Panc1 (cell line): ENCODE measurements around the gene BCL3. TPM values are rescaled to one million over a fixed set of nuclear protein-coding genes. Genes with fewer than 3 reads are reported as not detected.
A peak's percentile ranks its signal among the peaks of the same experiment; 100 is the strongest.

Experiments used
- ATAC-seq: fragments of 200-7000 bp; cut with Tn5 transposase; 2 replicates; pipeline ENCODE4 v1.9.1; 2020; ENCODE audit warnings: mild to moderate bottlenecking, moderate library complexity
- BruUV-seq: library from RNA; stranded (reverse); fragments of 400-500 nt; replicated peaks from 2 replicates; lab custom pipeline; 2021; lab: Mats Ljungman, UMichigan
- CTCF ChIA-PET: fragments of 300-600 bp; sonication (Branson Sonifier 250); formaldehyde crosslinking; loops from one replicate; lab custom pipeline; 2022; ENCODE audit warnings: antibody characterized with exemption; lab: Charles Lee
- POLR2A ChIA-PET: fragments of 300-600 bp; sonication (Branson Sonifier 250); formaldehyde crosslinking; loops from one replicate; lab custom pipeline; 2022; ENCODE audit warnings: antibody characterized with exemption; lab: Charles Lee
- DNase-seq: peaks from one replicate; pipeline ENCODE4 v3.0.0-alpha.2; 2010; ENCODE audit warnings: low read depth, low spot score
- H3K27ac ChIP-seq: 2 replicates; pipeline ENCODE4 v1.5.1; 2011; ENCODE audit warnings: mild to moderate bottlenecking, low read length, inconsistent platforms
- H3K27me3 ChIP-seq: fragments of 200-500 bp; sonication (Bioruptor generic); 2 replicates; pipeline ENCODE4 v1.6.0; 2014; ENCODE audit warnings: low read length, inconsistent platforms; ENCODE audit not compliant: control insufficient read depth, insufficient read depth
- H3K36me3 ChIP-seq: fragments of 200-500 bp; sonication (Bioruptor generic); 2 replicates; pipeline ENCODE4 v1.5.1; 2014; ENCODE audit warnings: inconsistent platforms, mild to moderate bottlenecking, low read length, moderate library complexity; ENCODE audit not compliant: control insufficient read depth, insufficient read depth
- H3K4me1 ChIP-seq: 2 replicates; pipeline ENCODE4 v1.5.1; 2011; ENCODE audit warnings: inconsistent platforms, mild to moderate bottlenecking, low read length, moderate library complexity; ENCODE audit not compliant: control insufficient read depth, insufficient read depth
- H3K4me3 ChIP-seq, 2 experiments: 2 replicates each; pipeline ENCODE4 v1.5.1; 2011 to 2012; ENCODE audit warnings: low read depth in 2 of 2, low read length in 2 of 2, mild to moderate bottlenecking in 2 of 2, inconsistent platforms in 1 of 2, moderate library complexity in 1 of 2
- H3K9me3 ChIP-seq: fragments of 200-500 bp; sonication (Bioruptor generic); 2 replicates; pipeline ENCODE4 v1.5.1; 2014; ENCODE audit warnings: low read depth, mild to moderate bottlenecking, inconsistent platforms, low read length, moderate library complexity; ENCODE audit not compliant: control insufficient read depth, insufficient read depth
- POLR2AphosphoS5 ChIP-seq: IDR thresholded peaks from 2 replicates; pipeline ENCODE4 v1.6.1; 2012; ENCODE audit warnings: mild to moderate bottlenecking, low read depth, low read length, moderate library complexity
- SIN3A ChIP-seq: IDR thresholded peaks from 2 replicates; pipeline ENCODE4 v1.6.1; 2012; ENCODE audit warnings: low read depth, mild to moderate bottlenecking, low read length, moderate library complexity, borderline replicate concordance; ENCODE audit not compliant: insufficient read depth
- TCF7L2 ChIP-seq: IDR thresholded peaks from 2 replicates; pipeline ENCODE4 v1.6.1; 2011; ENCODE audit warnings: mild to moderate bottlenecking, low read depth, low read length, inconsistent platforms
- in situ Hi-C: cut with HindIII; loops from 2 replicates; pipeline ENCODE4 v1.10.0; 2016; ENCODE audit warnings: low sequenced_read_pairs, low pct_unique_long_range_greater_than_20kb
- intact Hi-C: fragments of 100-400 bp; cut with micrococcal nuclease; formaldehyde crosslinking; loops from one replicate; pipeline ENCODE4 v1.10.0; 2022; ENCODE audit not compliant: unreplicated experiment
- total RNA-seq: library from RNA; stranded (reverse); gene quantifications from one replicate; pipeline ENCODE4 v1.2.1, GENCODE V29; 2021; ENCODE audit not compliant: unreplicated experiment
- TF ChIP-seq, protein P1 (sequence below), 2 experiments: IDR thresholded peaks; 2 replicates each; pipeline ENCODE4 v1.6.1; 2011 to 2012; ENCODE audit warnings: low read depth in 2 of 2, control low read depth in 1 of 2, low read length in 1 of 2, mild to moderate bottlenecking in 1 of 2, moderate library complexity in 1 of 2; ENCODE audit not compliant: insufficient read depth in 1 of 2
- TF ChIP-seq, protein P2 (sequence below): fragments of 450-650 bp; IDR thresholded peaks from 2 replicates; pipeline ENCODE4 v1.5.1; 2017; ENCODE audit warnings: mild to moderate bottlenecking

The BCL3 gene
- total RNA-seq, 1 experiment from 2014 or later: 48.5 TPM

DNA sequence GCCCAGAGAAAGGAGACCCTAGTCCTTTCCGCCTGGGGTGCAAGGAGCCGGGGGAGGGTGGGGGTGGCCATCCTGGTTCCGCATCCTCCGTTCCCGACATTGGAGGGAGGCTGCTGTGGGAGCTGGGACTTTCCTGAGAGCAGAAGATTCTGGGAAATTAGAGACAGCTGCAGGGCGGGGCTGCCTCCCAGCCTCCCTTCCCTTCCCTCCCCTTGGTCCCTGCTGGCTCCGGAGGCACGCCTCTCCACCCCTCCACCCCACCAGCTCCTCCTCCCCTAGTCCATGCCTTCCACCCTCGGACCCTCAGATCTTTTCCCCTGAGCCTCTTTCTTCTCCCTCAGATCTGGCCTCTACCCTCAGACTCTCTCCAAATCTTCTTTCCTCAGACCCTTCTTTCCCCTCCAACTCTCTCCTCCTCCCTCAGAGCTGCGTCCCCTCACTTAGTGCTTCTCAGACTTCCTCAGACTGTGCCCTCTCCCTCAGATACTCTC is 3.1 kb upstream of the BCL3 start:
- TF ChIP-seq POLR2AphosphoS5 (0 out of 2 replicates have a peak, but pooled peaks have one; percentile 35), SIN3A (no peak)
- ChIA-PET POLR2A (no interaction called here), CTCF (interaction anchor here (0.5 kb wide), 2 partner anchors 19 to 99 kb away, joined by 6 to 8 read pairs; no protein-coding TSS in a partner anchor)
- DNase-seq: no peak
- Histone ChIP-seq H3K4me3 (no peak overlapping the region), H3K36me3 (no peaks in the 10 kb centered on the region; the same call in 1 of the 2 replicates), H3K9me3 (no peaks in the 10 kb centered on the region), H3K27me3 (no peaks in the 10 kb centered on the region), H3K27ac (peak overlapping the region; percentile 92), H3K4me1 (peaks cover 40% of the 10 kb centered on the region)
- BruUV-seq: no TSS peak
- ATAC-seq: peak; percentile 37
- in situ Hi-C loops: no loop called here
- intact Hi-C loops: no loop called here

DNA sequence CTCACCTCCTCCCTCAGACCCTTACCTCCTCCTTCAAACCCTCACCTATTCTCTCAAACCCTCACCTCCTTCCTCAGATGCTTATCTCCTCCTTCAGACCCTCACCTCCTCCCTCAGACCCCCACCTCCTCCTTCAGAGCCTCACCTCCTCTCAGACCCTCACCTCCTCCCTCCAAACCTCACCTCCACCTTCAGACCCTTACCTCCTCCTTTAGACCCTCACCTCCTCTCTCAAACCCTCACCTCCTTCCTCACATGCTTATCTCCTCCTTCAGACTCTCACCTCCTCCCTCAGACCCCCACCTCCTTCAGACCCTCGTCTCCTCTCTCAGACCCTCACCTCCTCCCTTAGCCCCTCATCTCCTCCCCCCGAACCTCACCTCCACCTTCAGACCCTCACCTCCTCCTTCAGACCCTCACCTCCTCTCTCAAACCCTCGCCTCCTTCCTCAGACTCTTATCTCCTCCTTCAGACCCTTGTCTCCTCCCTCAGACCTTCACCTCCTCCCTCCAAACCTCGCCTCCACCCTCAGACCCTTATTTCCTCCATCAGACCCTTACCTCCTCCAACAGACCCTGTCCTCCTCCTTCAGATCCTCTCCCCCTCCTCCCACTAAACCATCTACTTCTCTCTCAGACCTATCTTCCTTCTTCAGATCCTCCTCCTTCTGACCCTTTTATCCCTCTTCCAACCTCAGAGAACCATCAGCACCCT is 2.5 kb upstream of the BCL3 start:
- no peaks in the 10 kb centered on the region for H3K9me3 ChIP-seq
- H3K27me3 ChIP-seq: no peaks in the 10 kb centered on the region
- POLR2A ChIA-PET: no interaction called here
- BruUV-seq: no TSS peak
- CTCF ChIA-PET: no interaction called here
- ATAC-seq (no peak), DNase-seq (no peak)
- intact Hi-C loops: no loop called here
- H3K27ac ChIP-seq: peak overlapping the region; percentile 92
- H3K4me1 ChIP-seq: peaks cover 40% of the 10 kb centered on the region
- no peaks in the 10 kb centered on the region; the same call in 1 of the 2 replicates for H3K36me3 ChIP-seq
- no peak overlapping the region for H3K4me3 ChIP-seq
- in situ Hi-C loops: no loop called here
- TF ChIP-seq, protein P1, sequence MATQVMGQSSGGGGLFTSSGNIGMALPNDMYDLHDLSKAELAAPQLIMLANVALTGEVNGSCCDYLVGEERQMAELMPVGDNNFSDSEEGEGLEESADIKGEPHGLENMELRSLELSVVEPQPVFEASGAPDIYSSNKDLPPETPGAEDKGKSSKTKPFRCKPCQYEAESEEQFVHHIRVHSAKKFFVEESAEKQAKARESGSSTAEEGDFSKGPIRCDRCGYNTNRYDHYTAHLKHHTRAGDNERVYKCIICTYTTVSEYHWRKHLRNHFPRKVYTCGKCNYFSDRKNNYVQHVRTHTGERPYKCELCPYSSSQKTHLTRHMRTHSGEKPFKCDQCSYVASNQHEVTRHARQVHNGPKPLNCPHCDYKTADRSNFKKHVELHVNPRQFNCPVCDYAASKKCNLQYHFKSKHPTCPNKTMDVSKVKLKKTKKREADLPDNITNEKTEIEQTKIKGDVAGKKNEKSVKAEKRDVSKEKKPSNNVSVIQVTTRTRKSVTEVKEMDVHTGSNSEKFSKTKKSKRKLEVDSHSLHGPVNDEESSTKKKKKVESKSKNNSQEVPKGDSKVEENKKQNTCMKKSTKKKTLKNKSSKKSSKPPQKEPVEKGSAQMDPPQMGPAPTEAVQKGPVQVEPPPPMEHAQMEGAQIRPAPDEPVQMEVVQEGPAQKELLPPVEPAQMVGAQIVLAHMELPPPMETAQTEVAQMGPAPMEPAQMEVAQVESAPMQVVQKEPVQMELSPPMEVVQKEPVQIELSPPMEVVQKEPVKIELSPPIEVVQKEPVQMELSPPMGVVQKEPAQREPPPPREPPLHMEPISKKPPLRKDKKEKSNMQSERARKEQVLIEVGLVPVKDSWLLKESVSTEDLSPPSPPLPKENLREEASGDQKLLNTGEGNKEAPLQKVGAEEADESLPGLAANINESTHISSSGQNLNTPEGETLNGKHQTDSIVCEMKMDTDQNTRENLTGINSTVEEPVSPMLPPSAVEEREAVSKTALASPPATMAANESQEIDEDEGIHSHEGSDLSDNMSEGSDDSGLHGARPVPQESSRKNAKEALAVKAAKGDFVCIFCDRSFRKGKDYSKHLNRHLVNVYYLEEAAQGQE (IDR thresholded peaks at IDR 0.05; ENCODE audit: insufficient read depth in 1 of 2, low read depth in 2 of 2, low read length in 1 of 2): no peak
- no peak for TF ChIP-seq TCF7L2
- TF ChIP-seq, protein P2, sequence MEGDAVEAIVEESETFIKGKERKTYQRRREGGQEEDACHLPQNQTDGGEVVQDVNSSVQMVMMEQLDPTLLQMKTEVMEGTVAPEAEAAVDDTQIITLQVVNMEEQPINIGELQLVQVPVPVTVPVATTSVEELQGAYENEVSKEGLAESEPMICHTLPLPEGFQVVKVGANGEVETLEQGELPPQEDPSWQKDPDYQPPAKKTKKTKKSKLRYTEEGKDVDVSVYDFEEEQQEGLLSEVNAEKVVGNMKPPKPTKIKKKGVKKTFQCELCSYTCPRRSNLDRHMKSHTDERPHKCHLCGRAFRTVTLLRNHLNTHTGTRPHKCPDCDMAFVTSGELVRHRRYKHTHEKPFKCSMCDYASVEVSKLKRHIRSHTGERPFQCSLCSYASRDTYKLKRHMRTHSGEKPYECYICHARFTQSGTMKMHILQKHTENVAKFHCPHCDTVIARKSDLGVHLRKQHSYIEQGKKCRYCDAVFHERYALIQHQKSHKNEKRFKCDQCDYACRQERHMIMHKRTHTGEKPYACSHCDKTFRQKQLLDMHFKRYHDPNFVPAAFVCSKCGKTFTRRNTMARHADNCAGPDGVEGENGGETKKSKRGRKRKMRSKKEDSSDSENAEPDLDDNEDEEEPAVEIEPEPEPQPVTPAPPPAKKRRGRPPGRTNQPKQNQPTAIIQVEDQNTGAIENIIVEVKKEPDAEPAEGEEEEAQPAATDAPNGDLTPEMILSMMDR: no peak
- no peak for TF ChIP-seq SIN3A
- TF ChIP-seq POLR2AphosphoS5: no peak

DNA sequence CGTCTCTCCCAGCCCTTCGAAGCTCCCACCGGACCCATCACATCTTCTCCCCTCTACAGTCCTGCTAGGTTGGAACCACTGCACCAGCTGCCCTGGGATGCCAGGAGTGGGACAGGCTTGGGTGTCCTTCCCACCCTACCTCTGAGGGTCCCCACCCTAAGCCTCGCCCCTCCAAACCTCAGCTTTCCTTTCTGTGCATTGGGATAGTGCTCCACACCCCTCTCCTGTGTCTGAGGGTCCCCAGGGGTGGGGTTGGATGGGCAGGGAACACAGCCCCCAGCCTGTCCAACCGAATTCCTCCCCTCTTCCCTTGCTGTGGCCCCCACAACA is 1.9 kb upstream of the BCL3 start:
- BruUV-seq: no TSS peak
- Histone ChIP-seq H3K27me3 (no peaks in the 10 kb centered on the region), H3K4me1 (peaks cover 40% of the 10 kb centered on the region), H3K9me3 (no peaks in the 10 kb centered on the region), H3K4me3 (no peak overlapping the region), H3K27ac (peak overlapping the region; percentile 92), H3K36me3 (no peaks in the 10 kb centered on the region; the same call in 1 of the 2 replicates)
- in situ Hi-C loops (no loop called here), intact Hi-C loops (no loop called here)
- TF ChIP-seq TCF7L2: no peak
- TF ChIP-seq, protein P2: no peak
- no peak for TF ChIP-seq POLR2AphosphoS5
- TF ChIP-seq, protein P1 (IDR thresholded peaks at IDR 0.05; ENCODE audit: insufficient read depth in 1 of 2, low read depth in 2 of 2, low read length in 1 of 2): no peak
- TF ChIP-seq SIN3A: no peak
- DNase-seq (no peak), ATAC-seq (no peak)
- ChIA-PET POLR2A (no interaction called here), CTCF (no interaction called here)
